IgD-negative memory B cell (primary cell): ENCODE measurements around the gene SH3PXD2A. TPM values are rescaled to one million over a fixed set of nuclear protein-coding genes. Genes with fewer than 3 reads are reported as not detected.
A peak's percentile ranks its signal among the peaks of the same experiment; 100 is the strongest.
"Not testable (repeated sequence)": the region's sequence is repeated elsewhere in the genome, so short reads cannot be mapped to it uniquely, and the experiment has no call there.

Experiments
- H3K27ac Mint-ChIP-seq, 3 donors: one replicate each; pipeline ENCODE4 v1.8.0; 2020 to 2022; ENCODE audit warnings: mild to moderate bottlenecking in 3 of 3, mixed read lengths in 3 of 3, moderate library complexity in 1 of 3
- H3K27me3 Mint-ChIP-seq: one replicate; pipeline ENCODE4 v1.8.0; 2021; ENCODE audit warnings: mixed read lengths
- H3K36me3 Mint-ChIP-seq: one replicate; pipeline ENCODE4 v1.8.0; 2020; ENCODE audit warnings: mild to moderate bottlenecking, mixed read lengths
- H3K4me1 Mint-ChIP-seq, 3 donors: one replicate each; pipeline ENCODE4 v1.8.0; 2020 to 2022; ENCODE audit warnings: mixed read lengths in 3 of 3, mild to moderate bottlenecking in 1 of 3
- H3K4me3 Mint-ChIP-seq, 4 donors: one replicate each; pipeline ENCODE4 v1.8.0; 2020 to 2022; ENCODE audit warnings: mild to moderate bottlenecking in 4 of 4, mixed read lengths in 4 of 4, moderate library complexity in 3 of 4
- H3K9me3 Mint-ChIP-seq, 3 donors: one replicate each; pipeline ENCODE4 v1.8.0; 2020 to 2021; ENCODE audit warnings: mixed read lengths in 3 of 3, mild to moderate bottlenecking in 1 of 3
- polyA plus RNA-seq: library from polyadenylated mRNA; unstranded; fragments of 300-500 nt; fragmentation: Illumina TruSeq; gene quantifications from one replicate; pipeline ENCODE4 v1.2.3, GENCODE V29; 2021

The SH3PXD2A gene
- polyA plus RNA-seq, 1 donor from 2014 or later, result 1.2 TPM

GRCh38 chr10:103822107-103822716 lies 33.2 kb downstream of the SH3PXD2A start:
- no peaks in the 10 kb centered on the region for H3K36me3 Mint-ChIP-seq
- no peak overlapping the region for H3K27ac Mint-ChIP-seq
- no peaks in the 10 kb centered on the region for H3K4me1 Mint-ChIP-seq
- H3K4me3 Mint-ChIP-seq, result no peak overlapping the region
- H3K9me3 Mint-ChIP-seq, result no peaks in the 10 kb centered on the region
- H3K27me3 Mint-ChIP-seq, result peaks cover 25% of the 10 kb centered on the region

- H3K27ac Mint-ChIP-seq, result peak overlapping the region in 1 of 3 donors; percentile 23
- no peaks in the 10 kb centered on the region for H3K36me3 Mint-ChIP-seq
- H3K9me3 Mint-ChIP-seq, result no peaks in the 10 kb centered on the region
- H3K4me3 Mint-ChIP-seq, result no peak overlapping the region
- peaks cover 23% of the 10 kb centered on the region for H3K27me3 Mint-ChIP-seq
- H3K4me1 Mint-ChIP-seq, result no peaks in the 10 kb centered on the region
Observed at GRCh38 chr10:103820101-103821062, 35.0 kb downstream of the SH3PXD2A start.

- Mint-ChIP-seq H3K27ac (no peak overlapping the region), H3K4me3 (no peak overlapping the region), H3K36me3 (no peaks in the 10 kb centered on the region), H3K27me3 (peaks cover 25% of the 10 kb centered on the region), H3K4me1 (no peaks in the 10 kb centered on the region), H3K9me3 (no peaks in the 10 kb centered on the region)
Observed at GRCh38 chr10:103819493-103819892, 35.9 kb downstream of the SH3PXD2A start.

GRCh38 chr10:103818765-103819374 lies 36.5 kb downstream of the SH3PXD2A start:
- H3K4me1 Mint-ChIP-seq, result no peaks in the 10 kb centered on the region
- H3K27ac Mint-ChIP-seq, result peak overlapping the region in 1 of 3 donors; percentile 23
- H3K4me3 Mint-ChIP-seq, result no peak overlapping the region
- no peaks in the 10 kb centered on the region for H3K9me3 Mint-ChIP-seq
- no peaks in the 10 kb centered on the region for H3K36me3 Mint-ChIP-seq
- peaks cover 20% of the 10 kb centered on the region for H3K27me3 Mint-ChIP-seq

- H3K4me1 Mint-ChIP-seq, result no peaks in the 10 kb centered on the region
- H3K36me3 Mint-ChIP-seq, result no peaks in the 10 kb centered on the region
- H3K4me3 Mint-ChIP-seq, result no peak overlapping the region
- peaks cover 18% of the 10 kb centered on the region for H3K27me3 Mint-ChIP-seq
- H3K9me3 Mint-ChIP-seq, result no peaks in the 10 kb centered on the region
- peak overlapping the region in 1 of 3 donors; percentile 23 for H3K27ac Mint-ChIP-seq
Observed at GRCh38 chr10:103818105-103818504, 37.3 kb downstream of the SH3PXD2A start.

GRCh38 chr10:103816431-103816830 lies 38.9 kb downstream of the SH3PXD2A start:
- Mint-ChIP-seq H3K36me3 (no peaks in the 10 kb centered on the region), H3K27ac (no peak overlapping the region), H3K27me3 (peaks cover 15% of the 10 kb centered on the region), H3K9me3 (no peaks in the 10 kb centered on the region), H3K4me1 (no peaks in the 10 kb centered on the region), H3K4me3 (no peak overlapping the region)

GRCh38 chr10:103814626-103815370 lies 40.6 kb downstream of the SH3PXD2A start:
- Mint-ChIP-seq H3K36me3 (no peaks in the 10 kb centered on the region), H3K4me3 (no peak overlapping the region), H3K27ac (no peak overlapping the region), H3K4me1 (no peaks in the 10 kb centered on the region), H3K9me3 (no peaks in the 10 kb centered on the region), H3K27me3 (peaks cover 17% of the 10 kb centered on the region)

GRCh38 chr10:103814105-103814504 lies 41.3 kb downstream of the SH3PXD2A start:
- Mint-ChIP-seq H3K27me3 (peaks cover 12% of the 10 kb centered on the region), H3K9me3 (no peaks in the 10 kb centered on the region), H3K27ac (no peak overlapping the region), H3K36me3 (no peaks in the 10 kb centered on the region), H3K4me1 (no peaks in the 10 kb centered on the region), H3K4me3 (no peak overlapping the region)

GRCh38 chr10:103813312-103813711 lies 42.1 kb downstream of the SH3PXD2A start:
- not testable (repeated sequence) for H3K27ac Mint-ChIP-seq, H3K4me3 Mint-ChIP-seq, H3K36me3 Mint-ChIP-seq, H3K9me3 Mint-ChIP-seq, H3K27me3 Mint-ChIP-seq, H3K4me1 Mint-ChIP-seq

GRCh38 chr10:103812432-103812831 lies 42.9 kb downstream of the SH3PXD2A start:
- no peaks in the 10 kb centered on the region for H3K4me1 Mint-ChIP-seq
- H3K9me3 Mint-ChIP-seq, result no peaks in the 10 kb centered on the region
- H3K4me3 Mint-ChIP-seq, result no peak overlapping the region
- H3K27ac Mint-ChIP-seq, result no peak overlapping the region
- no peaks in the 10 kb centered on the region for H3K36me3 Mint-ChIP-seq
- H3K27me3 Mint-ChIP-seq, result peaks cover 8% of the 10 kb centered on the region

GRCh38 chr10:103812004-103812403 lies 43.4 kb downstream of the SH3PXD2A start:
- Mint-ChIP-seq H3K27ac (no peak overlapping the region), H3K4me1 (no peaks in the 10 kb centered on the region), H3K27me3 (peaks cover 8% of the 10 kb centered on the region), H3K4me3 (no peak overlapping the region), H3K9me3 (no peaks in the 10 kb centered on the region), H3K36me3 (no peaks in the 10 kb centered on the region)

GRCh38 chr10:103811463-103811862 lies 43.9 kb downstream of the SH3PXD2A start:
- Mint-ChIP-seq H3K36me3 (no peaks in the 10 kb centered on the region), H3K27me3 (peaks cover 8% of the 10 kb centered on the region), H3K9me3 (no peaks in the 10 kb centered on the region), H3K4me1 (no peaks in the 10 kb centered on the region), H3K4me3 (no peak overlapping the region), H3K27ac (no peak overlapping the region)

GRCh38 chr10:103808780-103809179 lies 46.6 kb downstream of the SH3PXD2A start:
- Mint-ChIP-seq H3K36me3 (no peaks in the 10 kb centered on the region), H3K4me1 (peaks cover 0 to 2% (median 0%) of the 10 kb centered on the region in 3 donors), H3K9me3 (no peaks in the 10 kb centered on the region), H3K4me3 (no peak overlapping the region), H3K27me3 (peaks cover 4% of the 10 kb centered on the region), H3K27ac (no peak overlapping the region)

GRCh38 chr10:103807996-103808395 lies 47.4 kb downstream of the SH3PXD2A start:
- H3K4me1 Mint-ChIP-seq, result peaks cover 0 to 2% (median 0%) of the 10 kb centered on the region in 3 donors

More at GRCh38 chr10:103807996-103808395, 47.4 kb downstream of the SH3PXD2A start:
- Mint-ChIP-seq H3K27me3 (peaks cover 4% of the 10 kb centered on the region), H3K9me3 (no peaks in the 10 kb centered on the region), H3K4me3 (no peak overlapping the region), H3K36me3 (no peaks in the 10 kb centered on the region), H3K27ac (no peak overlapping the region)
